GM18505 (cell line): ENCODE measurements around the gene MSI2.

ENCODE experiments used
- ATAC-seq: cut with Tn5 transposase; IDR thresholded peaks from one replicate; pipeline ENCODE4 v1.9.1; 2021; ENCODE audit not compliant: unreplicated experiment
- POLR2A ChIP-seq: IDR thresholded peaks from 4 replicates; pipeline ENCODE4 v1.6.1; 2011; ENCODE audit warnings: borderline replicate concordance; ENCODE audit not compliant: insufficient read depth, insufficient read length; ENCODE audit errors: extremely low read depth

Gene MSI2

GRCh38 chr17:57651996-57652395 is 395.7 kb downstream of the MSI2 start:
- ATAC-seq = no peak
- no peak for TF ChIP-seq POLR2A

GRCh38 chr17:57652811-57653210 is 396.5 kb downstream of the MSI2 start:
- no peak for TF ChIP-seq POLR2A
- no peak for ATAC-seq

GRCh38 chr17:57653279-57653678 is 397.0 kb downstream of the MSI2 start:
- TF ChIP-seq POLR2A = no peak
- ATAC-seq = no peak

- ATAC-seq = no peak
- TF ChIP-seq POLR2A = no peak
Observed at GRCh38 chr17:57654040-57654775, 397.9 kb downstream of the MSI2 start.

- ATAC-seq = no peak
- no peak for TF ChIP-seq POLR2A
Observed at GRCh38 chr17:57655553-57655952, 399.2 kb downstream of the MSI2 start.

GRCh38 chr17:57657211-57657610 is 400.9 kb downstream of the MSI2 start:
- ATAC-seq = no peak
- TF ChIP-seq POLR2A = no peak

- ATAC-seq = no peak
- no peak for TF ChIP-seq POLR2A
Observed at GRCh38 chr17:57662041-57662440, 405.7 kb downstream of the MSI2 start.

- ATAC-seq = peak; percentile 56
Observed at GRCh38 chr17:57662644-57663308, 406.5 kb downstream of the MSI2 start.

GRCh38 chr17:57663326-57664070 is 407.2 kb downstream of the MSI2 start:
- no peak for TF ChIP-seq POLR2A
- ATAC-seq = no peak

More at GRCh38 chr17:57662644-57663308, 406.5 kb downstream of the MSI2 start:
- no peak for TF ChIP-seq POLR2A

- TF ChIP-seq POLR2A = no peak
Observed at GRCh38 chr17:57665128-57665527, 408.8 kb downstream of the MSI2 start.

GRCh38 chr17:57665696-57666095 is 409.4 kb downstream of the MSI2 start:
- TF ChIP-seq POLR2A = no peak
- ATAC-seq = no peak

More at GRCh38 chr17:57665128-57665527, 408.8 kb downstream of the MSI2 start:
- no peak for ATAC-seq

GRCh38 chr17:57666201-57666870 is 410.0 kb downstream of the MSI2 start:
- TF ChIP-seq POLR2A = no peak
- no peak for ATAC-seq

GRCh38 chr17:57666946-57667345 is 410.6 kb downstream of the MSI2 start:
- TF ChIP-seq POLR2A = no peak

More at GRCh38 chr17:57666946-57667345, 410.6 kb downstream of the MSI2 start:
- ATAC-seq = no peak
